Kidney epithelial cell (primary cell): ENCODE measurements around the gene WEE1. TPM values are rescaled to one million over a fixed set of nuclear protein-coding genes. Genes with fewer than 3 reads are reported as not detected.

Source experiments
- DNase-seq: peaks from one replicate; pipeline ENCODE4 v3.0.0-alpha.2; 2010; ENCODE audit warnings: low read depth
- H3K27me3 ChIP-seq: 2 replicates; pipeline ENCODE4 v1.6.0; 2011; ENCODE audit warnings: low read length; ENCODE audit not compliant: control insufficient read depth, insufficient read depth
- H3K36me3 ChIP-seq: 2 replicates; pipeline ENCODE4 v1.5.1; 2011; ENCODE audit warnings: low read length; ENCODE audit not compliant: control insufficient read depth, insufficient read depth
- H3K4me3 ChIP-seq: 2 replicates; pipeline ENCODE4 v1.5.1; 2011; ENCODE audit warnings: low read depth, mild to moderate bottlenecking, control low read depth, low read length
- total RNA-seq: library from RNA; depleted of rRNA; stranded (reverse); fragments of >200 nt; gene quantifications from 2 replicates; pipeline ENCODE4 v1.2.3, GENCODE V29; 2015
- TF ChIP-seq, protein P1 (sequence below): IDR thresholded peaks from 2 replicates; pipeline ENCODE4 v1.5.1; 2011; ENCODE audit warnings: mild to moderate bottlenecking, moderate library complexity, low read length, control low read depth, inconsistent platforms; ENCODE audit not compliant: insufficient read depth, poor library complexity, severe bottlenecking

The WEE1 gene
- total RNA-seq, 1 donor from 2014 or later: 57.3 TPM

DNA sequence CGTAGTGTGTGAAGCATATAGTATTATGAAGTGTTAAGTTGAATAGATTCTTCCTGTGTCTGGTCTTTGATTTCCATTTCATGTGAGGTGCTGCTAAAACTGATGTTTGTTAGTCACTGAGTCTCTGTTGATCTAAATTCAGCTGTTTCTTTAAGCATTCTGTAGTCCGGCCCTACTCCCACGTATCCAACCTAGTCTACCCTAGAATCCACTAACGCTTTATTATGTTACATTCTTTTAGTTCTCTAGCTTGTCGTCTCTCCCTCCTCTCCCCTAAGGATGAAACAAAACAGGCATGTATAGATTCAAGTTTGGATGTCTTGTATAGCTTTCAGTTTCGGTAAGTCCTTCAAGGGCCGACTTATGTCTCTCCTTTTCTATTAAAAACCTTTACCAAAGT lies 4.1 kb downstream of the WEE1 start:
- no peak for DNase-seq
- TF ChIP-seq, protein P1, sequence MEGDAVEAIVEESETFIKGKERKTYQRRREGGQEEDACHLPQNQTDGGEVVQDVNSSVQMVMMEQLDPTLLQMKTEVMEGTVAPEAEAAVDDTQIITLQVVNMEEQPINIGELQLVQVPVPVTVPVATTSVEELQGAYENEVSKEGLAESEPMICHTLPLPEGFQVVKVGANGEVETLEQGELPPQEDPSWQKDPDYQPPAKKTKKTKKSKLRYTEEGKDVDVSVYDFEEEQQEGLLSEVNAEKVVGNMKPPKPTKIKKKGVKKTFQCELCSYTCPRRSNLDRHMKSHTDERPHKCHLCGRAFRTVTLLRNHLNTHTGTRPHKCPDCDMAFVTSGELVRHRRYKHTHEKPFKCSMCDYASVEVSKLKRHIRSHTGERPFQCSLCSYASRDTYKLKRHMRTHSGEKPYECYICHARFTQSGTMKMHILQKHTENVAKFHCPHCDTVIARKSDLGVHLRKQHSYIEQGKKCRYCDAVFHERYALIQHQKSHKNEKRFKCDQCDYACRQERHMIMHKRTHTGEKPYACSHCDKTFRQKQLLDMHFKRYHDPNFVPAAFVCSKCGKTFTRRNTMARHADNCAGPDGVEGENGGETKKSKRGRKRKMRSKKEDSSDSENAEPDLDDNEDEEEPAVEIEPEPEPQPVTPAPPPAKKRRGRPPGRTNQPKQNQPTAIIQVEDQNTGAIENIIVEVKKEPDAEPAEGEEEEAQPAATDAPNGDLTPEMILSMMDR: no peak
- Histone ChIP-seq H3K27me3 (no peaks in the 10 kb centered on the region), H3K36me3 (no peaks in the 10 kb centered on the region), H3K4me3 (peak overlapping the region; percentile 98)

DNA sequence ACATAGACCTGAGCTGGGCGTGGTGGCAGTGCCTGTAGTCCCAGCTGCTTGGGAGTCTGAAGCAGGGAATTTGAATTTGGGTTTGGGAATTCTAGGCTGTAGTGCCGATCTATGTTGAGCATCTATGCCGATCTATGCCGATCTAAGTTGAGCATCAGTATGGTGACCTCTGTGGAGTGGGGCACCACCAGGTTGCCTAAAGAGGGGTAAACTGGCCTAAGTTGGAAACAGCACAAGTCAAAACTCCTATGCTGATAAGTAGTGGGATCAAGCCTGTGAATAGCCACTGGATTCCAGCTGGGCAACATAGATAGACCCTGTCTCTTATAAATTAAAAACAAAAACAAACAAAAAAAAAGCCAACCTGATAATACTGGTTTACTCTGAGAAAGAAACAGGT lies 7.4 kb downstream of the WEE1 start:
- Histone ChIP-seq H3K27me3 (no peaks in the 10 kb centered on the region), H3K36me3 (no peaks in the 10 kb centered on the region), H3K4me3 (no peak overlapping the region)
- TF ChIP-seq, protein P1: no peak
- no peak for DNase-seq

DNA sequence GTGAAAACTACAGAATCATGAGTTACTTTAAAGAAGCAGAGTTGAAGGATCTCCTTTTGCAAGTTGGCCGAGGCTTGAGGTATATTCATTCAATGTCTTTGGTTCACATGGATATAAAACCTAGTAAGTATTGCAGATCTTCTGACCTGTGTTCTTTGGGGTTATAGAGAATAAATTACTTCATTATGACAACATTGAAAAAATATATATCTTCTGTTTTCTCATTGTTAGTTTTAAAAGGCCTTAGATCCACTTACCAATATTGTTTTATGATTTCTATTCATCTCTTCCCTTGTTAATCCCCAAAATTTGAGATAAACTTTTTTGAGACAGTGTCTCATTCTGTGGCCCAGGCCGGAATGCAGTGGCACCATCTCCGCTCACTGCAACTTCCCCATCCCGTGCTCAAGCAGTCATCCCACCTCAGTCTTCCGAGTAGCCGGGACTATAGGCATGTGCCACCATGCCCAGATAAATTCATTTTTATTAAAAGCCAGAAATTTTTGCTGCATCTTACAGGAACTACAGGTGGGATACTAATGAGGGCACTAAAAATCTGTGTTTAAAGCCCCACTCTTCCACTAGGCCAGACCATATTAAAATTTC lies 8.2 kb downstream of the WEE1 start:
- H3K4me3 ChIP-seq: no peak overlapping the region
- H3K36me3 ChIP-seq: no peaks in the 10 kb centered on the region

DNA sequence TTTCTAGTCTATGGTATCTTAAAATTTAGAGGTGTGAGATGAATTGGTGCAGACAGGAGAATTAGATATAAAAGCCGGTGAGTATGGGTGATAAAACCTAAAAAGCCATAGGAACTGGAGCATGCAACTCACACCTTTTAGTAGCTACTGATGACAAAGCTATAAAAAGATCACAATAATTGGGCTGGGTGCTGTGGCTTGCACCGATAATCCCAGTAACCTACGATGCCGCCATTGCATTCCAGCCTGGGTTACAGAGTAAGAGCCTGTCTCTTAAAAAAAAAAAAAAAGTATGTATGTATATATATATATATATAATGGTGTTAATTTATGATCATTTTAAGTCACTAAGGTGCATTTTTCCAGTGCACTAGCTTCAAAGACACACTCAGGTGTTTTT lies 17.2 kb downstream of the WEE1 start:
- no peak for DNase-seq
- TF ChIP-seq, protein P1: no peak
- Histone ChIP-seq H3K36me3 (peaks cover 4% of the 10 kb centered on the region), H3K4me3 (no peak overlapping the region), H3K27me3 (no peaks in the 10 kb centered on the region)

More for the DNA sequence above, 8.2 kb downstream of the WEE1 start:
- no peaks in the 10 kb centered on the region for H3K27me3 ChIP-seq
- DNase-seq: no peak
- TF ChIP-seq, protein P1: no peak

DNA sequence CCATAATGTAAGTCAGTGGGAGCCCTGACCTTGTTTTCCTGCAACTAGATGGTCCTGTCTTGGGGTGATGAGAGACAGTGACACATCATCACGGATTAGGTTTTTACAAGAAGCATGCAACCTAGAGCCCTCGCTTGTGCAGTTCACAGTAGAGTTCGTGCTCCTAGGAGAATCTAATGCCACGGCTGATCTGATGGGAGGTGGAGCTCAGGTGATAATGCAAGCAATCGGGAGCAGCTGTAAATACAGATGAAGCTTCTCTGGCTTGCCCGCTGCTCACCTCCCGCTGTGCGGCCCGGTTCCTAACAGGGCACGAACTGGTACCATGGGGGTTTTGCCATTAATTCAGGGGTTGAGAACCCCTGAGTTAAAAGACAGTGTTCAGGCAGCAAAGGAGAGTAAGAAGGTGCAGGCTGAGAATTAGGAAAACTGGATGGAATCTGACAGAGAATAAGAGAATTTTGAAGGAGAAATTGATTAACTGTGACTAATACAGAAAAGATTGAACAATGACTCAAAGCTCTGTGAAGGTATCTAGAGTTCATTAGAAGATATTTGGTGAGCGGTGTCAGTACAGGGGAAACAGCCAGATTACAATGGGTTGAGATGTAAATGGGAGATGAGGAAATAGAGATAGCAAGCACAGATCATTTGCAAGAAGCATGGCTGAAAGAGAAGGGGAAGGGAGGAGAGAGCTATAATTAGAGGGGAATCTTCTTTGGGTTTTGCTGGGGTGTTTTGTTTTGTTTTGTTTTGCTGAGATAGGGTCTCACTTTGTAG lies 21.0 kb downstream of the WEE1 start:
- Histone ChIP-seq H3K27me3 (no peaks in the 10 kb centered on the region), H3K36me3 (no peaks in the 10 kb centered on the region), H3K4me3 (no peak overlapping the region)
- TF ChIP-seq, protein P1: no peak
- no peak for DNase-seq

DNA sequence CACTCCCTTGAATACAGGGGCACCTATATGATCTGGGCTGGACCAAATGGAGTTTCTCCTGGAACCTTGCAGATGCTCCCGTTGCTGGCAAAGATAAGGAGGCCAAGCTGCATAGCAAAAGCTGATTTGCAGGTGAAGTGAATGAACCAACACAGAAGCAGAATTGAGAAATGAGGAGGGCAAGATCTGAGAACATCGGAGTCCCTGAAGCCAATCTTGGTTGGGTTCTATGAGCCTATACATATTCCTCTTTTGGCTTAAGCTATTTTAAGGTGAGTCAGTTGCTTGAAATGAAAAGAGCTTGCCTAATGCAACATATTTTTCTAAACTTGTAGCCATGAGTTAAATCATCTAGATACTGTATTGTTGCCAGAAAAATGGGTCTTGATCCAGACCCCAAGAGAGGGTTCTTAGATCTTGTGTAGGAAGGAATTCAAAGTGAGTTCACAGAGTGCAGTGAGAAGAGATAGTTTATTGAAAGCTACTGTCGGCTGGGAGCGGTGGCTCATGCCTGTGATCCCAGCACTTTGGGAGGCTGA lies 23.5 kb downstream of the WEE1 start:
- no peak for DNase-seq
- H3K36me3 ChIP-seq: no peaks in the 10 kb centered on the region
- TF ChIP-seq, protein P1: no peak
- no peaks in the 10 kb centered on the region for H3K27me3 ChIP-seq
- no peak overlapping the region for H3K4me3 ChIP-seq
